Measurements from ENCODE around the gene QKI.

QKI gene

DNA sequence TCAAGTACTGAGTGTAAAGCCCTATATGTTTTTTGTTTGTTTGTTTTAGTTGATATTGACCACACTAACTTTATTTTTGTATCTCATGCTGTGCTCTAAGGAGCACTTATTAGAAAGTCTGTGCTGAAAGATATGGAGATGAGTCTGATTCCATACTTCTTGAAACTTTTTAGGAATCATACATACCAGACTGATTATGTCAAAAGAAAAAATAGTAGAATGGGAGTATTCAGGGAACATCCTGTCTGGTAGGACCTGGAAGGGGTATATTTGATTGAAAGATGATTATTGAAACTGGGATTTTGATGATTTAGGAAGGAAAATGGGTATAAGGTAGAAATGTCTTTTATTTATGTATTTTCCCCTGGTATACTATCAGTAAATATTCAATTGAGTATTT, 111.4 kb downstream of the QKI start:
- H3K4me3 ChIP-seq (ENCODE audit: low read depth, low read length) = no peak overlapping the region
- TF ChIP-seq, protein P1, sequence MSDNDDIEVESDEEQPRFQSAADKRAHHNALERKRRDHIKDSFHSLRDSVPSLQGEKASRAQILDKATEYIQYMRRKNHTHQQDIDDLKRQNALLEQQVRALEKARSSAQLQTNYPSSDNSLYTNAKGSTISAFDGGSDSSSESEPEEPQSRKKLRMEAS (IDR thresholded peaks at IDR 0.05; ENCODE audit: low read depth, low read length) = no peak
- TF ChIP-seq MYC (IDR thresholded peaks at IDR 0.05; ENCODE audit: low read depth, low read length) = no peak
- no peak for DNase-seq (ENCODE audit: low read depth)

DNA sequence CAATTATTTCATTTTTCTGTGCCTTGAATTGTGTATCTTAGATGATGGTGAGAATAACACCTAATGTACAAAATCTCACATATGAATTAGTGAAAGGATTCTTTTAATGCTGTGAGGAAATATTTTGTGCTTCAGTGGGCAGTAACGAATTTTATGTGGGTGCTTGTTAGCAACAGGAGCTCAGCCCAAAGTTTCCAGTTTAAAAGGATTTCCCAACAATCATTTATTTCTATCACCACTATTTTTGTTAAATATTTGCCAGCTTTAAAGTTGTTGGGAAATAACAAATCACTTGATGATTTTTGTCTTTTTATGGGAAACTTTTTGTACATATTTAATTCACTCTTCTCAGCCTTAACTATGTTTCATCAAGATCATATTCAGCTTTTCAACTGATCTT, 111.8 kb downstream of the QKI start:
- DNase-seq (ENCODE audit: low read depth) = no peak
- TF ChIP-seq, protein P1 (IDR thresholded peaks at IDR 0.05; ENCODE audit: low read depth, low read length) = no peak
- TF ChIP-seq POLR2A (IDR thresholded peaks at IDR 0.05; ENCODE audit: extremely low read depth, insufficient read length) = no peak
- TF ChIP-seq, protein P2, sequence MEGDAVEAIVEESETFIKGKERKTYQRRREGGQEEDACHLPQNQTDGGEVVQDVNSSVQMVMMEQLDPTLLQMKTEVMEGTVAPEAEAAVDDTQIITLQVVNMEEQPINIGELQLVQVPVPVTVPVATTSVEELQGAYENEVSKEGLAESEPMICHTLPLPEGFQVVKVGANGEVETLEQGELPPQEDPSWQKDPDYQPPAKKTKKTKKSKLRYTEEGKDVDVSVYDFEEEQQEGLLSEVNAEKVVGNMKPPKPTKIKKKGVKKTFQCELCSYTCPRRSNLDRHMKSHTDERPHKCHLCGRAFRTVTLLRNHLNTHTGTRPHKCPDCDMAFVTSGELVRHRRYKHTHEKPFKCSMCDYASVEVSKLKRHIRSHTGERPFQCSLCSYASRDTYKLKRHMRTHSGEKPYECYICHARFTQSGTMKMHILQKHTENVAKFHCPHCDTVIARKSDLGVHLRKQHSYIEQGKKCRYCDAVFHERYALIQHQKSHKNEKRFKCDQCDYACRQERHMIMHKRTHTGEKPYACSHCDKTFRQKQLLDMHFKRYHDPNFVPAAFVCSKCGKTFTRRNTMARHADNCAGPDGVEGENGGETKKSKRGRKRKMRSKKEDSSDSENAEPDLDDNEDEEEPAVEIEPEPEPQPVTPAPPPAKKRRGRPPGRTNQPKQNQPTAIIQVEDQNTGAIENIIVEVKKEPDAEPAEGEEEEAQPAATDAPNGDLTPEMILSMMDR (IDR thresholded peaks at IDR 0.05; ENCODE audit: low read depth, low read length) = no peak
- H3K4me3 ChIP-seq (ENCODE audit: low read depth, low read length) = no peak overlapping the region

DNA sequence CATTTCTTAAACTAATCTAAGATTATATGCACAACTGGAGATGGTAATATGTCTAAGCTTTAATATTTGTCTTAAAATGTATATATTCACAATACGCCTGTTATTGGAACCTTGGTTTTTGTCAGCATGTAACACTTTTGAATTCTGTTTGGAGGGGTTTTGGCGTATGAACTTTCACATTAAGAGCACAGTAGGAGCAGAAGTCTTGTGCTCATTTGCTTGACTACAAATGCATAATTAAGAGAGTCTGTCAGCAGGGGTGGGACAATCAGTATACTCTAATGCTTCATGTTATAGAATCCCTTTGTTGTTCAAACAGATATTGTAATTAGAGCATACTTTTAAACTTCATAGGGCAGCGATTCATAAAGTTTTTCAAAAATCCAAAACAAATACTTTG, 112.8 kb downstream of the QKI start:
- TF ChIP-seq, protein P2 (IDR thresholded peaks at IDR 0.05; ENCODE audit: low read depth, low read length) = no peak
- TF ChIP-seq, protein P1 (IDR thresholded peaks at IDR 0.05; ENCODE audit: low read depth, low read length) = no peak
- TF ChIP-seq POLR2A (IDR thresholded peaks at IDR 0.05; ENCODE audit: extremely low read depth, insufficient read length) (no peak), MYC (IDR thresholded peaks at IDR 0.05; ENCODE audit: low read depth, low read length) (no peak)
- no peak overlapping the region for H3K4me3 ChIP-seq (ENCODE audit: low read depth, low read length)
- no peak for DNase-seq (ENCODE audit: low read depth)

DNA sequence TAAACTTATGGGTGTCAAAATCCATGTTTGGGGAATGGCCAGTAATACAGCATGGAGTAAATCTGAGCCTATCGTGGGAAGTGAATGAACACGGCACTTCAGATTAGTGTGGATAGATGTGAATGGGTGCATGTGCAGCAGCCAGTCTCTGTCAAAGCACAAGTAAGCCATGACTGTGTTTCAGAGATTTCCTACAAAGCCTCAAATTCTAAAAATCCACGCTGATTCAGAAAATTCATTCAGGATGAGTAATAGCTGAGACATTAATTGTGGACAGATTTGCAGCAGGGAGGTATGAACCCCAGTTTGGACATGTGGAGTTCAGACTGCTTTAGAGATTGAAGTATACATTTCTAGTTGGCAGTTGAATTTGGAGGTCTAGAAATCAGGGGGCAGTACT, 115.1 kb downstream of the QKI start:
- TF ChIP-seq, protein P1 (IDR thresholded peaks at IDR 0.05; ENCODE audit: low read depth, low read length) = no peak
- TF ChIP-seq MYC (IDR thresholded peaks at IDR 0.05; ENCODE audit: low read depth, low read length) = no peak
- H3K4me3 ChIP-seq (ENCODE audit: low read depth, low read length) = no peak overlapping the region
- DNase-seq (ENCODE audit: low read depth) = no peak

DNA sequence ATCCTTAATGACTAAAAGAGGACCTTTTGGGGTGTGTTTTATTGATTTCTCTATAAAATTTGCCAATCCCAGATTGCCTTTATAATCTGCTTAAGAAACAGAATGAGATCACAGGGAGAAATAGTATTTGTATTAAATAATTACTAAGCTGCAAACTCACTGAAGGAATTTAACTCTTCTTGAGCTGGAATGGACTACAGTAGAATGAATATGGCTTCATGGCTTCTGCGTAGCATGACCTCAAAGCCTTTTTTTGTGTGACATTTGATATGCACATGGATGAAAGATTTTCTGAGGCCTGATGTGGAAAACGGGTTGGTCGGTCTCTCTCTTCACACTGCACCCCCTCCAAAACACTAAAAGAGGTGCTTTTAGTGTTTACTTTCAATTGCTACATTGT, 115.9 kb downstream of the QKI start:
- TF ChIP-seq, protein P1 (IDR thresholded peaks at IDR 0.05; ENCODE audit: low read depth, low read length) = no peak
- no peak for TF ChIP-seq POLR2A (IDR thresholded peaks at IDR 0.05; ENCODE audit: extremely low read depth, insufficient read length)
- TF ChIP-seq, protein P2 (IDR thresholded peaks at IDR 0.05; ENCODE audit: low read depth, low read length) = no peak
- TF ChIP-seq MYC (IDR thresholded peaks at IDR 0.05; ENCODE audit: low read depth, low read length) = no peak
- H3K4me3 ChIP-seq (ENCODE audit: low read depth, low read length) = no peak overlapping the region
- DNase-seq (ENCODE audit: low read depth) = no peak

DNA sequence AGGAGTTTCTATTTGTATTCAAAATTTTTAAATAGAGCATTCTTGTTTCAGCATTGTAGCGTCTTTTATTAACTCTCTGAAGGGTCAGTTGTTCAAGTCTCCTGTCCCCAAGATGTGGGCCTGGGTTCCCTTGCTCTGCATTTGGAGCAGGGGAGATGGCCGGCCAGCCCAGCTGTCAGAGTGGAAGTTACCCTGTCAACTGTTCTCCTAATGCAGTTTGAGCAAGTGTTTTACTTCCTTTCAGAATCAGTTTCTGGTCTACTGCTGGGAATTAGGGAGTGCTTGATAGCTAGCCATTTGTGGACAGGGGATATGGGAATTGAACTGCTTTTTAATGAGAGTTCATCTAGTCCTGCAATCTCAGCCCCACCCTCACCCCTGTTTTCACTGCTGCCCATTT, 116.6 kb downstream of the QKI start:
- no peak for DNase-seq (ENCODE audit: low read depth)
- no peak for TF ChIP-seq MYC (IDR thresholded peaks at IDR 0.05; ENCODE audit: low read depth, low read length)
- TF ChIP-seq POLR2A (IDR thresholded peaks at IDR 0.05; ENCODE audit: extremely low read depth, insufficient read length) = no peak
- TF ChIP-seq, protein P2 (IDR thresholded peaks at IDR 0.05; ENCODE audit: low read depth, low read length) = no peak
- TF ChIP-seq, protein P1 (IDR thresholded peaks at IDR 0.05; ENCODE audit: low read depth, low read length) = no peak
- no peak overlapping the region for H3K4me3 ChIP-seq (ENCODE audit: low read depth, low read length)

DNA sequence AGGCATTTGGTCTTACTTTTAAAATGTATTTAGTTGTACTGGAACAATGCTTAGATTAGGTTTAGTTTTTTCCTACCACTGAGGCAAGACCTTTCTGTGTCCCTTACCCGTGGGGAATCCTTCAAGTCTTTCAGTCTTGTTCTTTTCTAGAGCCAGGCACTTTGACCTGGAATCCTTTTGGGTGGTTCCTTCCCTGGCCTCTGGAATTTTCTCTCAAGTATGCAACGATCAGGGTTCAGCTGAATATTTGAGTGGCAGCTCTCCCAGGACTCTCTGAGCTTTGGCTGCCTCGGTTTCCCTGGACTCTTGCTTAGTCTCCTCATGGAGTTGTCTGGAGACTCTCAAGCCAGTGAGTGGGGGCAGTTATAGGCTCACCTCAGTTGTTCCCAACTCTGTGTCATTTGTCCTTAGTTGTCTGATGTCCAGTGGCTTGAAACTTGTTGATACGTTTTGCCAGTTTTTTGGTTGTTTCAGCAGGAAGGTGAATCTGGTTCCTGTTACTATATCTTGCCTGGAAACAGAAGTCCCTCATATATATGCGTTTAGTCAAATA, 118.1 kb downstream of the QKI start:
- TF ChIP-seq MYC (IDR thresholded peaks at IDR 0.05; ENCODE audit: low read depth, low read length) = no peak
- DNase-seq (ENCODE audit: low read depth) = no peak
- H3K4me3 ChIP-seq (ENCODE audit: low read depth, low read length) = no peak overlapping the region
